Parathyroid adenoma (tissue), 2 donors: ENCODE measurements around the gene LSP1.

Source experiments
- H2AFZ ChIP-seq: fragments of 300-600 bp; sonication (generic); one replicate; pipeline ENCODE4 v1.7.0; 2017; ENCODE audit warnings: antibody characterized with exemption, mild to moderate bottlenecking
- H3K27ac ChIP-seq: fragments of 300-600 bp; sonication (generic); one replicate; pipeline ENCODE4 v1.7.0; 2017
- H3K27me3 ChIP-seq: fragments of 300-600 bp; sonication (generic); one replicate; pipeline ENCODE4 v1.7.0; 2017; ENCODE audit warnings: low read length; ENCODE audit not compliant: control insufficient read depth, insufficient read depth
- H3K36me3 ChIP-seq: fragments of 300-600 bp; sonication (generic); one replicate; pipeline ENCODE4 v1.7.0; 2017; ENCODE audit warnings: low read length; ENCODE audit not compliant: control insufficient read depth, insufficient read depth
- H3K4me1 ChIP-seq: fragments of 300-600 bp; sonication (generic); one replicate; pipeline ENCODE4 v1.7.0; 2017; ENCODE audit warnings: control low read depth
- H3K4me2 ChIP-seq: fragments of 300-600 bp; sonication (generic); one replicate; pipeline ENCODE4 v1.7.0; 2017; ENCODE audit warnings: low read length
- H3K4me3 ChIP-seq: fragments of 300-600 bp; sonication (generic); one replicate; pipeline ENCODE4 v1.7.0; 2017; ENCODE audit warnings: low read depth, low read length
- H3K79me2 ChIP-seq: fragments of 300-600 bp; sonication (generic); one replicate; pipeline ENCODE4 v1.7.0; 2017; ENCODE audit warnings: control low read depth
- H3K9ac ChIP-seq: fragments of 300-600 bp; sonication (generic); one replicate; pipeline ENCODE4 v1.7.0; 2017; ENCODE audit warnings: mild to moderate bottlenecking
- H3K9me3 ChIP-seq: fragments of 300-600 bp; sonication (generic); one replicate; pipeline ENCODE4 v1.7.0; 2017; ENCODE audit warnings: low read length; ENCODE audit not compliant: control insufficient read depth
- TF ChIP-seq, protein P1 (sequence below): fragments of 300-600 bp; sonication (generic); IDR thresholded peaks from one replicate; pipeline ENCODE4 v1.7.0; 2017; ENCODE audit warnings: antibody characterized with exemption, mild to moderate bottlenecking
- donor health status: primary hyperparathyroidism.

The LSP1 gene

DNA sequence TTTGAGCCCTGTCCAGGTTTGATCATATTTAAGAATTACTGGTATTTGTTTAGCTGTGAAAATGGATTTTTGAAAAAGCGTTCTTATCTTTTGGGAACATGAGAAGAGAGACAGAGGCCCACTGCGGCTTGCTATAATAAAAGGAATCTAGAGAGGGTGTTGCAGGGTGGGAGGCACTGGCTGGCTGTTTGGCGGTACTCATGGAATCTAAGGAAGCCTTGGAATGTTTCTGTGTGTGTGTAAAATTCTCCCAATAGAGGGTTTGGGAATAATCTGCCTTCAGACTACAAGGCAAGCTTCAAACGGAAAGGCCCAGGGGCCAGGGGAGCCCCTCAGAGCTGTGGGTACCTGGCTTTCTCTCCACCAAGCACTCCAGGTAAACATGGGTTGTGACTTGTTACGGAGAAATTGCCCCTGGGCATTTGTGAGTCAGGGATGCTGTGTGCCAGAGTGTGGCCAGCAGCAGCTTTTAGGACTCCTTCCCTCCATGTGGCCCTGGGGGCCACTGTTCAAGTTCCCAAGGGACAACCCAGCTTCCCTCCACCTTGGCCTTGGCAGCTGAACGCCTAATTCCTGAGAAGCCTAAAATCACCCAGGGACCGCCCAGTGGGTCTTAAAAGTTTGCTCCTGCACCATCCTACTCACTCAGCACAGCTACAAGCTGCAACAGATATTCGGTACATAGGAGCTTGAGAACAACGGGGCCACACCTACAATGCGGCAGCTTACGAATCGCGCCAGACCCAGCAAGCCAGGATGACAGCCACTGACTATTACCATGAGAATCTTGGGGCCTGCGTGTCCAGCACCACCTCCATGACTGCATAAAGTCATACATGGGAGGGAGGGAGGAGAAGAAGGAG lies 32.2 kb upstream of the LSP1 start:
- H3K4me3 ChIP-seq = no peak overlapping the region
- H3K27ac ChIP-seq = no peak overlapping the region
- TF ChIP-seq, protein P1, sequence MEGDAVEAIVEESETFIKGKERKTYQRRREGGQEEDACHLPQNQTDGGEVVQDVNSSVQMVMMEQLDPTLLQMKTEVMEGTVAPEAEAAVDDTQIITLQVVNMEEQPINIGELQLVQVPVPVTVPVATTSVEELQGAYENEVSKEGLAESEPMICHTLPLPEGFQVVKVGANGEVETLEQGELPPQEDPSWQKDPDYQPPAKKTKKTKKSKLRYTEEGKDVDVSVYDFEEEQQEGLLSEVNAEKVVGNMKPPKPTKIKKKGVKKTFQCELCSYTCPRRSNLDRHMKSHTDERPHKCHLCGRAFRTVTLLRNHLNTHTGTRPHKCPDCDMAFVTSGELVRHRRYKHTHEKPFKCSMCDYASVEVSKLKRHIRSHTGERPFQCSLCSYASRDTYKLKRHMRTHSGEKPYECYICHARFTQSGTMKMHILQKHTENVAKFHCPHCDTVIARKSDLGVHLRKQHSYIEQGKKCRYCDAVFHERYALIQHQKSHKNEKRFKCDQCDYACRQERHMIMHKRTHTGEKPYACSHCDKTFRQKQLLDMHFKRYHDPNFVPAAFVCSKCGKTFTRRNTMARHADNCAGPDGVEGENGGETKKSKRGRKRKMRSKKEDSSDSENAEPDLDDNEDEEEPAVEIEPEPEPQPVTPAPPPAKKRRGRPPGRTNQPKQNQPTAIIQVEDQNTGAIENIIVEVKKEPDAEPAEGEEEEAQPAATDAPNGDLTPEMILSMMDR = no peak
- no peak overlapping the region for H3K9ac ChIP-seq
- H2AFZ ChIP-seq = no peak overlapping the region
- no peak overlapping the region for H3K4me2 ChIP-seq
- H3K27me3 ChIP-seq = no peaks in the 10 kb centered on the region
- H3K36me3 ChIP-seq = no peaks in the 10 kb centered on the region
- H3K4me1 ChIP-seq = no peaks in the 10 kb centered on the region
- H3K79me2 ChIP-seq = no peaks in the 10 kb centered on the region
- H3K9me3 ChIP-seq = no peaks in the 10 kb centered on the region

DNA sequence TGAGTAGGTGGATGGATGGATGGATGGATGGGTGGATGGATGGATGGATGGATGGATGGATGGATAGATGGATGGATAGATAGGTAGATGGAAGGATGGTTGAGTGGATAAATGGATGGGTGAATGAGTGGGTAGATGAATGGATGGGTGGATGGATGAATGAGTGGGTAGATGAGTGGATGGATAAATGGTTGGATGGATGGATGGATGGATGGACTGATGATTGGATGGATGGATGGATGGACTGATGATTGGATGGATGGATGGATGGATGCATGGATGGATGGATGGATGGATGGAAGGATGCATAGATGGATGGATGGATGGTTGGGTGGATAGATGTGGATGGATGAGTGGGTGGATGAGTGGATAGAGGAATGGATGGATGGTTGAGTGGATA lies 31.3 kb upstream of the LSP1 start:
- Histone ChIP-seq H3K4me2 (no peak overlapping the region), H3K79me2 (no peaks in the 10 kb centered on the region), H3K9ac (no peak overlapping the region), H3K4me1 (no peaks in the 10 kb centered on the region), H2AFZ (no peak overlapping the region), H3K9me3 (no peaks in the 10 kb centered on the region), H3K36me3 (no peaks in the 10 kb centered on the region), H3K27ac (no peak overlapping the region), H3K4me3 (no peak overlapping the region), H3K27me3 (no peaks in the 10 kb centered on the region)
- TF ChIP-seq, protein P1 = no peak

DNA sequence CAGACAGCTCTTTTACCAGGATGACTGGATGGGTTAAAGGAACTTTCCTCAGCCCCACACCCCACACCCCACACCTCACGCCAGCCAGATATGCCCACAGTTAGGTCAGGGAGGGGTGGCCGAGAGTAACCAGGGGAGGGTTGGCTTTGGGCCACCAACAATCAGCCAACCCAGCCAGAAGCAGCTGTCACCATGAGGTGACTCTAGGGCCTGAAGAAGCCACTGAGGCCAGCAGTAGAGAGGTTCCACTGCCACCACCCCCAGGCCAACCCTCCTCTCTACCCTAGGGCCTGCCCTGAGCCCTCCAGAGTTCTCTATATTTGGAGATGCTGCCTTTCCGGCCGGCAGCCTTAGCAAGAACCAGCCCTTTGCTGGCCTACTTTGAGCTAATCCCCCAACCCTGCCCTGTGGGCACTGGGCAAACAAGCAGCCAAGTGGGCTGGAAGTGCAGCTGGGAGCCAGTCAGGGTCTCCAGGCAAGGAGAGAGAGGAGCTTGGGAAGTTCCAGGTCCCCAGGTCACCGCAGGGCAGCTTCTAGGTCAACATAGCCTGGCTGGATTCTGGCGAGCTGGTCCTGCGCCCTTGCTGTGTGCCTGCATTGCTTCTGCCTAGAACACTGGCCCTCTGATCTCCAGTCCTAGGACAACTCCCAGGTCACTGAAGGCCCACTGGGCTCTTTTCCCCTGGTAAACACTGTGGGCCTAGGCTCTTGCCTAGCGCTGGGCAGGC lies 30.1 kb upstream of the LSP1 start:
- no peaks in the 10 kb centered on the region for H3K79me2 ChIP-seq
- H3K4me2 ChIP-seq = no peak overlapping the region
- H3K9me3 ChIP-seq = no peaks in the 10 kb centered on the region
- no peaks in the 10 kb centered on the region for H3K4me1 ChIP-seq
- no peak overlapping the region for H3K9ac ChIP-seq
- no peaks in the 10 kb centered on the region for H3K36me3 ChIP-seq
- H3K4me3 ChIP-seq = no peak overlapping the region
- H2AFZ ChIP-seq = no peak overlapping the region
- no peak overlapping the region for H3K27ac ChIP-seq
- TF ChIP-seq, protein P1 = no peak
- H3K27me3 ChIP-seq = no peaks in the 10 kb centered on the region

DNA sequence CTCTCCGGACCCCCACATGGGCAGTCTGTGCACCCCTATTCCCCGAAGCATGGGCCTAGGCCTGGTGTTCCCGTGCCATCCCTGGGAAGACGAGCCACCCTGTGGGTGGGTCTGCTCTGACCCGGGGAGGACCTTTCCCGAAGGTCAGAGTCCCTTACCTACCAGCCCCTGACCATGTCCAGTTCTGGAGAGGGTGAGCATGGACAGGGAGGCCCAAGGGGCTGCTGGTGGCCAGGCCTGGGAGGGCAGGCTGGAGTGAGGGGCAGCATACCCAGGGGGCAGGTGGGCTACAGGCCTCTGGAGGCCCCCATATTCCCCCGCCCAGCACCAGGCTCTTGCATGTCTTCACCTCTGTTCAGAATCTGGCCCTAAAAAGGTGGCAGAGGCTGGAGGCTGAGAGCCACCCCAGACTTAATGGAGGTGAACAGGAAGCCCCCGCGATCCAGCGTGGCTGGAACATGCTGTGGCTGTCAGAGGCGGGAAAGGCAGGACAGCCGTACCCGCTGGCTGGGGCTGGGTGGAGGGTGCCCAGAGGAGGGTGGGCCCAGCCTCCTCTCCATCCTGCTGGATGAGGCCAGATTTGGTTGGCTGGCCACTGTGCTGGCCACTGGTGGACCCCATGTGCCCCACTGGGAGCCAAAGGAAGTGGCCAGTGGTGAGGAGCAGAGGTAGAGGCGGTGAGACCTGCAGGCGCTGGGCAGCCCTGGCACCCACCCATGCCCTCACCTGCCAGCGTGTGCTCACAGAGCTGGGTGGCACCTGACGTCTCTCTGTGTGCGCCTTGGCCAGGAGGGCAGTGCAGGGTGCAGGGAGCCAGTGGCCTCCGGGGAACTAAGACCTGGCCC lies 29.3 kb upstream of the LSP1 start:
- Histone ChIP-seq H3K9ac (no peak overlapping the region), H3K4me2 (no peak overlapping the region), H3K27me3 (no peaks in the 10 kb centered on the region), H2AFZ (no peak overlapping the region), H3K4me1 (no peaks in the 10 kb centered on the region), H3K27ac (no peak overlapping the region), H3K79me2 (no peaks in the 10 kb centered on the region), H3K9me3 (no peaks in the 10 kb centered on the region), H3K4me3 (no peak overlapping the region), H3K36me3 (no peaks in the 10 kb centered on the region)
- TF ChIP-seq, protein P1 = no peak
